Fibroblast of mammary gland (primary cell): ENCODE measurements around the gene NFE2L1.
A peak's percentile ranks its signal among the peaks of the same experiment; 100 is the strongest.
"Not testable (repeated sequence)": the region's sequence is repeated elsewhere in the genome, so short reads cannot be mapped to it uniquely, and the experiment has no call there.

Experiments used
- DNase-seq: peaks from one replicate; pipeline ENCODE4 v3.0.0-alpha.2; 2010; ENCODE audit warnings: low read depth
- H3K4me3 ChIP-seq: 2 replicates; pipeline ENCODE4 v1.5.1; 2011; ENCODE audit warnings: low read depth, mild to moderate bottlenecking, low read length, moderate library complexity; ENCODE audit not compliant: control insufficient read depth
- TF ChIP-seq, protein P1 (sequence below): conservative IDR thresholded peaks from 2 replicates; pipeline ENCODE4 v1.5.1; 2011; ENCODE audit warnings: low read depth, low read length, inconsistent platforms; ENCODE audit not compliant: control insufficient read depth, insufficient read depth

Gene NFE2L1

DNA sequence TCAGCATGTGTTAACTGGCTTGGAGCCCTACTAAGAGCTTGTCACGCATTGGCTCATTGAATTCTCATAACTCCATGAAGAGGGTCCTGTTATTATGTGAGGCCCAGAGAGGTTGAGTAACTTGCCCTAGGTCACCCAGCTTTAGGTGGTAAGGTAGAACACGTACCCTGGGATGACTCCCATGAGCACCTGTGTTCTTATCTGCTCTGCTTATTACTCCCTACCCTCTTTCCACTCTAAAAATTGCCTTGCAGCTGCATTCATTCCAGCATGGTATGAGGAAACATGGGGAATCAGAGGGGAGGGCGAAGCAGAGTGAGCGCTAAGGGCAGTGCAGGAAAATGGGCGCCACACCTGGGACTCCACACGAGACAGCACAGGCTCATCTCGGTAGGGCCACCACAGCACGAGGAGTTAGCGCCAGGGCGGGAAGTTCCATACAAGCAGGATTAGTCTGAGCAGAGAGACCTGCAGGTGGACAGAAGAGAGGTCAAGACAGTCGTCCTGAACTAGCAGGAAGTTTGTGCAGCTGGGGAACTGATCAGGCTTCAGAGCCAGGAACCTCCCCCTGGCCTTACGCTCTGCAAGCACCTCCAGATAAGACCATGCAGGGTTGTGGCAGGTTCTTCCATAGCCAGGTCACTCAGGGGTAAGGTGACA lies 20.7 kb upstream of the NFE2L1 start:
- TF ChIP-seq, protein P1, sequence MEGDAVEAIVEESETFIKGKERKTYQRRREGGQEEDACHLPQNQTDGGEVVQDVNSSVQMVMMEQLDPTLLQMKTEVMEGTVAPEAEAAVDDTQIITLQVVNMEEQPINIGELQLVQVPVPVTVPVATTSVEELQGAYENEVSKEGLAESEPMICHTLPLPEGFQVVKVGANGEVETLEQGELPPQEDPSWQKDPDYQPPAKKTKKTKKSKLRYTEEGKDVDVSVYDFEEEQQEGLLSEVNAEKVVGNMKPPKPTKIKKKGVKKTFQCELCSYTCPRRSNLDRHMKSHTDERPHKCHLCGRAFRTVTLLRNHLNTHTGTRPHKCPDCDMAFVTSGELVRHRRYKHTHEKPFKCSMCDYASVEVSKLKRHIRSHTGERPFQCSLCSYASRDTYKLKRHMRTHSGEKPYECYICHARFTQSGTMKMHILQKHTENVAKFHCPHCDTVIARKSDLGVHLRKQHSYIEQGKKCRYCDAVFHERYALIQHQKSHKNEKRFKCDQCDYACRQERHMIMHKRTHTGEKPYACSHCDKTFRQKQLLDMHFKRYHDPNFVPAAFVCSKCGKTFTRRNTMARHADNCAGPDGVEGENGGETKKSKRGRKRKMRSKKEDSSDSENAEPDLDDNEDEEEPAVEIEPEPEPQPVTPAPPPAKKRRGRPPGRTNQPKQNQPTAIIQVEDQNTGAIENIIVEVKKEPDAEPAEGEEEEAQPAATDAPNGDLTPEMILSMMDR: no peak
- no peak for DNase-seq
- H3K4me3 ChIP-seq: no peak overlapping the region

DNA sequence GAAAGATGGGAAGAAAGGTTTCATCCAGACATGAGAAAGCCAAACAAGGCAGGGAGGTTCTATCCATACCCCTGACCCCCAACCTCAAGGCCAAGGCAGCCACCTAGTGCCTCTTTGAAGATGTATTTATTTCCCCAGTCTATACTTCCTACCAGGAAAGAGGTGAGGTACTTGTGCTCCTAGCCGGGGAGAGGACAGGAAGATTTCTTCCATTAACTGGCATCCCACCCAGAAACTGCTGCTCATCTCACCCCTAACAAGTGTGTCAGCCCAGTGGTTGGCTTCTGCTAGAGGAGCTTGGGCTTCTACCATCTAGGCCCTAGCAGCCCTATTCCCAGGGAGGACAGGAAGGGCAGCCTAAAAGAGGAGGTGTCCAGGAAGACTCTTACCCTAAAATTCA lies 19.4 kb upstream of the NFE2L1 start:
- H3K4me3 ChIP-seq: no peak overlapping the region
- TF ChIP-seq, protein P1: no peak
- DNase-seq: no peak

DNA sequence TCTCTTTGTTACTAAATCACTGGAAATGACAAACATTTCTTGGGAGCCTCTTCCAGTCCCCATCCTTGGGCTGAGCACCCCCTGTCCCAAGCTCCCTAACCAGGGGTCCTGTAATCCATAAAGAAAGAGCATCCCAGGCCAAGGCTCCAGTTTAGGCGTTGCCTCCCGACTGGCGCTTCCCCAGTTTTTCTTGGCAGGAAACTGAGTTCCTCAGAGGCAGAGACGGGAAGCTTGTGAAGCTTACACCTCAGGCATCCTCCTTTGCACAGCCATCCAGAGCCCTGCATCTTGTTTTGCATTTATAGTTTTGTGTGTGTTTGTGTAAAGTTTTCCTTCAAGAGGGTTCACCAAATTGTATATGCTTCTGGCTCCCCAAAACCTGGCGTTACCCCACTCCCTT lies 17.6 kb upstream of the NFE2L1 start:
- no peak overlapping the region for H3K4me3 ChIP-seq
- TF ChIP-seq, protein P1: no peak
- DNase-seq: peak; percentile 43

- TF ChIP-seq, protein P1: no peak
These were observed 16.2 kb upstream of the NFE2L1 start for GRCh38 chr17:48031966-48032365.

DNA sequence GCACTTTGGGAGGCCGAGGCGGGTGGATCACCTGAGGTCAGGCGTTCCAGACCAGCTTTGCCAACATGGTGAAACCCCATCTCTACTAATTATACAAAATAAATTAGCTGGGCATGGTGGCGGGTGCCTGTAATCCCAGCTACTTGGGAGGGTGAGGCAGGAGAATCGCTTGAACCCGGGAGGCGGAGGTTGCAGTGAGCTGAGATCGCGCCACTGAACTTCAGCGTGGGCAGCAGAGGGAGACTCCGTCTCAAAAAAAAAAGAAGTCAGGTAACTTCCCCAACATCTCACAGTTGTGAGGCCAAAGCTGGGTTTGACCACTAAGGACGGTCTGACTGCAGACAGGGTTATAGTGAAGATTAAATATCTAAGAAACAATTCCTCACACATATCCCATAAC lies 13.4 kb upstream of the NFE2L1 start:
- not testable (repeated sequence) for H3K4me3 ChIP-seq, DNase-seq

More at GRCh38 chr17:48031966-48032365, 16.2 kb upstream of the NFE2L1 start:
- DNase-seq: no peak
- H3K4me3 ChIP-seq: no peak overlapping the region

GRCh38 chr17:48036693-48037035 lies 11.5 kb upstream of the NFE2L1 start:
- peak overlapping the region; percentile 60 for H3K4me3 ChIP-seq
- DNase-seq: no peak

DNA sequence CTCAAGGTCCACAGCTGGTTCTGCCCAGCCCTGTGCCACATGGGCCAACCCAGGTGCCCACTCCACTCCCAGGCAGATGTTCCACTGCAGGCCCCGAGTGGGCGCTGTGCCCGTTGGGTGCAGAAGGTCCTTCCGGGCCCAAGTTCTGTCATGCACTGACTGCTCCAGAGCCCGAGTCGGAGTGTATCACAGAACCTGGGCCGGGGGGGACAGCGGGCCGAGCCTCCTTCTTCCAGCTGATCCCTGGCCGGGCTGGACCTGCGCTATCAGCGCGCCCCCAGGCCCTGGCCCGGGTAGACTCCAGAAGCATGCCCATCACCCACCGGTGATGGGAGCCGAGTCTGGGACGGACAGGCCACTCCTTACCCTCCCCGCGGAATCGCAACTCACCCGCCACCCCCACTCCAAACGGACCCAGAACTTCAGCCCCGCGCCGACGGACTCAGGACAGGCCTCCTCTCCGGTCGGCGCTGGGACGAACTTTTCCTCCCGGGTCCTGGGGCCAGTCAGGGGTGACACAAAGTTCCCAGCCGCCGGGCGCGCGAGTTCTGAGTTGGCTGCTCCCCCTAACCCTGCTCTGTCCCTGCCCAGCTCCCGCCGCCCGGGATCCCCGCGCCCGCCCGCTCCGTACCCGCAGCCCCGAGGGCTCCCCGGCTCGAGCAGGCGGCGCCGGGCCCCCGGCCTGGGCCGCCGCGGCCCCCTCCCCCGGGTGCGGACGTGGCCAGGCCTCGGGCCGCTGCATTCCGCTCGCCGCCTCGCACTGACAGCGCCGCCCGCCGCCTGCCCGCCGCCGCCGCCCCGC lies 10.9 kb upstream of the NFE2L1 start, which contains the start of gene COPZ2:
Gene COPZ2, minus strand, starts transcription at position 762 of the 802 bp plus-strand sequence. Its CDS starts 20 bp downstream, at position 742.
- peak; percentile 57 for DNase-seq
- H3K4me3 ChIP-seq: peak within 1 kb of the TSS; percentile 60
- TF ChIP-seq, protein P1: peak; percentile 46

More at GRCh38 chr17:48036693-48037035, 11.5 kb upstream of the NFE2L1 start:
- TF ChIP-seq, protein P1: no peak
